ENCODE data around the gene MSMB.
"Not testable (repeated sequence)": the region's sequence is repeated elsewhere in the genome, so short reads cannot be mapped to it uniquely, and the experiment has no call there.

The MSMB gene

DNA sequence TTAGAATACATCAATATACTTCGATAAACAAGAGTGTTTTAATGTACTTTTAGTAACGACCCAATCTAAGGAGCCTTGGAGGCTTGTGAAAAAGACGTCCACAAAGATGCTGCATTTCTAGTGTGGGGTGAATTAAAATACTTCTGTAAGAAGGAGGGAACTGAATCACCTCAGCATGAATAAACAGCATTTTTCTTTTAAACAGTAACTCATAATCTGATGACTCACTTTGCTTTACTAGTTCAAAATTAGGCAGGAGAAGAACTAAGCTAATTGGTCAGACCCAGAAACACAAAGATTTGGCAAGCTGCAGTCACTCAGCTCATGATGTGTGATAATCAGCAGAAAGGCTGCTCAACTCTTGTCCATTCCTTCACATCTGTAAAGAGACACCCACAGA lies 39.9 kb downstream of the MSMB start:
- DNase-seq (ENCODE audit: low read depth) = no peak

DNA sequence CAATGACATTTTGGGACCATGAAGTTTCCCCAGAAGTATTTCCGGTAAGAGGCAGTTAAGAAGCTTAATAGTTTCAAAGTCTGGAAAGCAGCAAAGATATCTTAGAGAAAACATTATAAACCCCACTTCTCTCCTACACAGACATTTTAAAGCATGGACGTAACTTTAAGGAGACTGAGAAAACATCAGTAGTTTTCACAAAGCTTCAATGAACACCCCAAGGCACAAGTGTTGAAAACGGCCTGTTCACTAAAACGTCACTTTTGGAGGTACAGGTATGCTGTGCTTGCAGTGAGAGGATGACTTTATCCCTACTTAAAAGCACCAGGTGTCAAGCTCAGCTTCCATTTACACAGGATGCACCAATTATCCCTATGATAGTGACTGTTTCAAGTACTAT lies 40.7 kb downstream of the MSMB start:
- no peak for DNase-seq (ENCODE audit: low read depth)

DNA sequence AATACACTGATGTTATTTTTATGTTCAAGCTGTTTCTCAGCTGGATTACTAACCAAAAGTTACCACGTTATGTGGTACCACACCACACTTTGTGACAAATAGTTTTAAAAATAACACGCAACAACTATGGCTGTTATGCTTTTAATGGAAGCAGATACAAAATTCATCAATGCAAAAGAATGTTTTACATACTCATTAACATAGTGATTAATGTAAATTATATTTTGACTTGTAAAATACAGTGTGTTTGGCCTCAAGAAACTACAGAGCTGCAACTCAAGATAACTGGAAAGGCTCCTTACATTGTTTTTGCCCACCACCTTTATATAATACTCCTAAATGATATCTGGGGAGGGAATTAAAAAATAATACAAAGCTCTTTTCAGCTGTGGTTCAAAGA lies 41.1 kb downstream of the MSMB start:
- DNase-seq (ENCODE audit: low read depth) = no peak

DNA sequence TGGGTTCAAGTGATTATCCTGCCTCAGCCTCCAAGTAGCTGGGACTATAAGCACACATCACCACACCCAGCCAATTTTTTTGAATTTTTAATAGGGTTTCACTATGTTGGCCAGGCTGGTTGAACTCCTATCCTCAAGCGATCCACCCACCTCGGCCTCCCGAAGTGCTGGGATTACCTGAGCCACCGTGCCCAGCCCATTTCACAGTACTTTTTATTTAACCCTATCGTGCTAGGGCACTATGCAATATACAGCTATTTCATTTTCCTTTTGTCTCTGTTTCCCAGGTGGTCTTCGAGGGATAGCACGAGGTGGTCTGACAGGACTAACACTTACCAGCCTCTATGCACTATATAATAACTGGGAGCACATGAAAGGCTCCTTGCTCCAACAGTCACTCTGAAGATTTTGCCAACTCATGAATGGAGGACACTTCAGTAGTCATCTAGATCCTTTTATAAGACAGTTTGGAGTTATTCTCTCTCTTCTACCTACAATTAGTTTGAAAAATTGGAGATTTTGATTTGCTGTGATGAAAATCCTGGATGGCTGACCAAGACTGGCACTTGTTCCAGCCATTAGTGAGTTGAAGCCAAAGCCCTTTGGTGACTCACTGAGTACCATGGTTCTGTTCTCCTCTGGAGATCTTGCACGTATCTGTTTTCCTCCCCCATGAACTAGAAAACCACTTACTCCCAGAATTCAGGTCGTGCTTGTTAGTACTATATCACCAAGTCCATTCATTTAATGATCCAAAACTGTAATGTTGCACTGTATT lies 43.0 kb downstream of the MSMB start:
- DNase-seq (ENCODE audit: low read depth) = no peak

DNA sequence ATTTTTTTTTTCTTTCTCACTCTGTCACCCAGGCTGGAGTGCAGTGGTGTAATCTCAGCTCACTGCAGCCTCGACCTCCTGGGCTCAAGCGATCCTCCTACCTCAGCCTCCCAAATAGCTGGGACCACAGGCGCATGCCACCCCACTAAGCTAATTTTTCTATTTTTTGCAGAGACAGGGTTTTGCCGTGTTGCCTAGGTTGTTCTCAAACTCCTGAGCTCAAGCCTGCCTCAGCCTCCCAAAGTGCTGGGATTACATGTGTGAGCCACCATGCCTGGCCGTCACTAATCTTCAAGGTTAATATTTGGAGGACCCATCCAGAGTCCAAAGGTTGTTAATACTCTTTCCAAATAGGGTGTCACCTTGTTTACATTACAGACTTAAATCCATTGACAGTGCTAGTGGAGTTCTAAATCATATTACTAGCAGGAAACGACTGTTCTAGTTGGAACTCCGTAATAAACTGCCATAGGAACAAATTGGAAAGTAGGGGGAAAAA lies 43.8 kb downstream of the MSMB start:
- DNase-seq (ENCODE audit: low read depth) = not testable (repeated sequence)

DNA sequence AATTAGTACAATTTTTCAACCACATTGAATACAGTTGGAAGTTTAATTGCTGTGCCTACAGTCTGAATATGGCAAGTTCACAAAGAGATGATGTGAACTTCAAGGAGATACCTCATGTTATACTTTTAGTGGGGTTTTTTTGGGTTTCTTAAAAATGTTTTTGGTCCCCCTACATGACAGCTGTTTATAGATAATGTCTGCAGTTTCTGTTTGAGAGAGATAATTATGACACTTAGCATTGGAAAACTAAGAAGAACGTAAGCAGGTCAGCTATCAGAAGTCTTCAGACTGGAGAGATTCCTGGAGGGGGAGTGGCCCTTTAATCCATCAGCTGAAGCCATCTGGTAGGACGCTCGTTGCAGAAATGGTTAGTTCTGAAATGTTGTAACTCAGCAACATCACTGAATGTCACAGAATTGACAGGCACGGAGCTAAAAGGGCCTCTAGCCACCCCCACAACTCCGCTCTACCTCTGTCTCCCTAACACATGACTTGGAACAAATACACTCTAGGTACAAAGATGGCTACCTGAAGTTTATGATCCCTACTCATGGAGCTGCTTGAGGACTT lies 44.8 kb downstream of the MSMB start:
- no peak for DNase-seq (ENCODE audit: low read depth)

DNA sequence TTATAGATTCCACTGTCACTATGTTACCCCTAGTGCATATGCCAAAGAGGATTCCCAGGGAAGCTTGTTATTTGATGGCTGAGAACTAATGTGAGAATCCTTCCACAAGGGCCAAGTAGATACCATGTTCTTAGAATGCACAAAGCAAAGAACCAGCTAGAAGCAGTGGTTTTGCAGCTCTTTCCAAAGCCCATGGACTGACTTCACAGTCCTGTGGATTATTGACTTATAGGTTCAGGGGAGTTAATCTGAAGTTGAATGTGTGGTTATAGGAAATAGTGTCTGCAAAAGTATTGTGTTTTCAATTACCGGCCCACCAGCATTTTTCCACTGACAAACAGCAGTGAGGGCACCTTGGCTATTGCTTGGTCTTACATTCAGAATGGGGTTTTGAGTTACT lies 45.5 kb downstream of the MSMB start:
- no peak for DNase-seq (ENCODE audit: low read depth)

DNA sequence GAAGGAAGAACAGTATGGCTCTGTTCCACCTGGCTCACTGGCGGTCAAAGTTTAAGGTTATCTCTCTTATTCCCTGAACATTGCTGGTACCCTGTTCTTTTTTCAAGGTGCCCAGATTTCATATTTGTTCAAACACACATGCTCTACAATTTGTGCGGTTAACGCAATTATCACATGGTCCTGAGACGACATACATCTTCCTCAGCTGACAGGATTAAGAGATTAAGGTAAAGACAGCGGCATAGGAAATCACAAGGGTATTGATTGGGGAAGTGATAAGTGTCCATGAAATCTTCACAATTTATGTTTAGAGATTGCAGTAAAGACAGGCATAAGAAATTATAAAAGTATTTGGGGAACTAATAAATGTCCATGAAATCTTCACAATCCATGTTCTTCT lies 46.1 kb downstream of the MSMB start:
- not testable (repeated sequence) for DNase-seq (ENCODE audit: low read depth)

DNA sequence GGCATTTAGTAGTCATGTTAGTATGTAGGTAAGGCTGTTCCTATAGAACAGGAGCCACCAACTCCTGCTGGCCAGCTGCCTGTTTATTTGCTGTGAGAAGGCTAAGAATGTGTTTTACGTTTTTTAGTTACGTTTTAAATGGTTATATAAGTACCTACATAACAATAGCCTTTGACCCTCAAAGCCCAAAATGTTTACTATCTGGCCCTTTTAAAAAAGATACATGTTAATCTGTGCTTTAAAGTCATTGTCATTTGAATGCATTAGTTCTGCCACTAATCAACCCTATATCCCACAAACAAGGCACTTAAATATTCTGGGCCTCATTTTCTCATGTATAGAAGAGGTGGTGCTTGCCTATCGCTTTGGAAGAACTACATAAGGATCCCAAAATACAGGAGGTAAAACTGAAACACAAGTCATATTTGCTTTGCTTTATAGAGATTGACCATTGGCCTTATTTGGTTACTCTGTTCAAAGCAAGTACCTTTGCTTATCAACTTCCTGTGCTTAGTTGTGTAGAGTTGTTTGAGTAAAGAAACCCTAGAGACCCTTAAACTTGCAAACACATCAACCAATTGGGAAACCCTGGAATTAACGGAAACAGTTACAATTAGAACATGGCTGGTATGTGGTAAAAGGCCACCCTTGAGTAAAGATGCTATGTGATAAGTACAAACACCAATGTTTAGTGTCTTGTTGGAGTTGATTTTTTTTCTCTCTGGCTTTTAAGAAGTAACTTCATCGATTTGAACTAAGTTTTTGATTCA lies 47.9 kb downstream of the MSMB start:
- DNase-seq (ENCODE audit: low read depth) = no peak

DNA sequence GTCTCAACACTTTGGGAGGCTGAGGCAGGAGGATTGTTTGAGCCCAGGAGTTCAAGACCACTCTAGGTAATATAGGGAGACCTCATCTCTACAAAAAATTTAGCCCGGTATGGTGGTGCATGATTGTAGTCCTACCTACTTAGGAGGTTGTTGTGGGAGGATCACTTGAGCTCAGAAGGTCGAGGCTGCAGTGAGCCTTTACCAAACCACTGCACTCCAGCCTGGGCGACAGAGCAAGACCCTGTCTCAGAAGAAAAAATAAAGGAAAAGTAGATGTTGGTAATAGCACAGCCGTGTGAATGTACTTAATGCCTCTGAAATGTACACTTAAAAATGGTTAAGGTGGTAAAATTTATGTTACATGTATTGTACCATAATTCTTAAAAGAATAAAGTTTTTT lies 48.5 kb downstream of the MSMB start:
- DNase-seq (ENCODE audit: low read depth) = no peak

DNA sequence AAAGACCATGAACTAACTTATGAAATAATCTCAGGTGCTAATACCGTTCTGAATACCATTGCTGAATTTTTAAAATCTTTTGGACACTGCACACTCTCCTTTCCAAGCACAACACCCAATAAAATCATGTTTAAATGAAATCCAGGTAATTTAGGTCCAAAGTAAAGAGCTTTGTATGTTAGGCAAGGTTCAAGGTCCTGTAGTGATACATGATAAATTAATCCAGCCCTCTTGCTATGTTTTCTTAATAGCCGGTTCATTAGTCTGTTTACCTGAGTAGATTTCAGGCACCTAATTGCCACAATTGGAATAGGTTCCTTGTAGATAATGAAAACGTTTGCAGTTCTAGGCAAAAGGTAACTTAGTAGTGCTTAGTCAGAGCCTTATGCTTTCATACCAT lies 60.5 kb downstream of the MSMB start:
- DNase-seq (ENCODE audit: low read depth) = not testable (repeated sequence)

DNA sequence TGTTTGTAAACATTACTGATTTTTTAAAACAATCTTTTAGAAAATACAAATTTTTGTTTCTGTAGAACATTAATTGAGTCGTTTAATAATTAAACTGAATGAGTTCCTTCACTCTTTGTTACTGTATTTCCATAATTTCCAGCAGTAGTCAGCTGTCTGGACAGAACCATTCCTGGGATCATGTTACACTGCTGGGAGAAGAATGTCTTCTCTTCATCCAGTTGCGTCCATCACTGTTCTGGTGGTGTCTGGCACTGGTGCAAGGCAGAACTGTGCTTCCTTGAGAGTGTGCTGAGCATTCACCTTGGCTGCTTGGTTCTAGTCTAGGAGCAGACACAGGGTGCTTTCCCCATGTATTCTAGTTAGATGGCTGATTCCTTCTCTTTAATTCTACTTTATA lies 61.6 kb downstream of the MSMB start:
- DNase-seq (ENCODE audit: low read depth) = not testable (repeated sequence)

DNA sequence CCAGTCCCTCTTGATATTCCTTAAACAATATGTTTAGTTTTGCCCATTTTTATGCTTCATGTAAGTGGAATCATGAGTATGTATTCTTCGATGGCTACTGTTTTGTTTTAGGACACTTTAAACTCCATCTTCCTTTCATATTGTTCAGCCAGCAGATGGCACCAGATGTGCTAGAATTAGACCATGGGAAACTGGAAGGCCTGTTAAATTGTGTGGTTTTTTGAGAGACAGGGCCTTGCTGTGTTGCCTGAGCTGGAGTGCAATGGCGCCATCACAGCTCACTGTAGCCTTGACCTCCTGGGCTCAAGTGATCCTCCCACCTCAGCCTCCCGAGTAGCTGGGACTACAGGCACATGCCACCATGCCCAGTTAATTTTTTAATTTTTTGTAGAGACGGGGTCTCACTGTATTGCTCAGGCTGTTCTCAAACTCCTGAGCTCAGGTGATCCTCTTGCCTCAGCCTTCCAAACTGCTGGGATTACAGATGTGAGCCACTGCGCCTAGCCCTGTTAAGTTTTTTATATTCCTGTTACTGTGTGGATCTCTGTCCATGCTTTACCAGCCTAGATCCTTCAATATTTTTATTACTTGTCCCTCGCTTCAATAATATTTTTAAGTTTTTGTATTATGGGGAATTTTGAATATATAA lies 62.4 kb downstream of the MSMB start:
- not testable (repeated sequence) for DNase-seq (ENCODE audit: low read depth)

Data from T-helper 22 cell (primary cell).